DND-41 (cell line): ENCODE results near the gene HDDC3.

Experiments
- EZH2 ChIP-seq: IDR thresholded peaks from 3 replicates; pipeline ENCODE4 v1.6.1; 2012; ENCODE audit warnings: borderline replicate concordance, low read depth, mild to moderate bottlenecking, moderate library complexity, low read length, inconsistent platforms; ENCODE audit not compliant: severe bottlenecking
- TF ChIP-seq, protein P1 (sequence below): IDR thresholded peaks from 2 replicates; pipeline ENCODE4 v1.5.1; 2012; ENCODE audit warnings: borderline replicate concordance, low read length, moderate library complexity, mild to moderate bottlenecking; ENCODE audit not compliant: poor library complexity, severe bottlenecking; ENCODE audit errors: extremely low read depth

DNA sequence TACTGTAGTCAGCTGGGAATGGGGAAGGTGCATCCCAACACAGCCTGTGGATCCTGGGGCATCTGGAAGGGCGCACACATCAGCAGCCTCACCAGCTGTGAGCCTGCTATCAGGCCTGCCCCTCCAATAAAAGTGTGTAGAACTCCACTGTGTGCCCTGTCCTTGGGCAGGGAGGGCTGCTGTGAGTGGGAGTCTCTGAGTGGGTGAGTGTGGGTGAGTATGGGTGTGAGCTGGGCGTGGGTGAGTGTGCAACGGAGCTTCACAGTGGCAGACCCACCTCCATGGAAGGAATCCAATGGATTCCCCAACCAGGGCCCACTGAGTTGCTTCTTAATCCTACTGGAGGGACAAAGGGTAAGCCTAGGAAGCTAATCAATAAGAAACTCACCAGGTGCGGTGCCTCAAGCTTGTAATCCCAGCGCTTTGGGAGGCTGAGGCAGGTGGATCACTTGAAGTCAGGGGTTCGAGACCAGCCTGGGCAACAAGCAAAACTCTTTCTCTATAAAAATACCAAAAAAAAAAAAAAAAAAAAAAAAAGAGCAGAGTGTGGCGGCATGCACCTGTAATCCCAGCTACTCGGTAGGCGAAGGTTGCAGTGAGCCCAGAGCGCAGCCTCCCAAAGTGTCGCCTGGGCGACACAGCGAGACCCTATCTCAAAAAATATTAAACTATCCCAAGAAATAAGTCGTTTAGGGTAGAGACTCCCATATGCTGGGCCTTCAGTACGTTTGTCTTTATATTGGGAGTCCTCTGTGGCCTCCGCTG is 21.8 kb upstream of the HDDC3 start:
- TF ChIP-seq, protein P1, sequence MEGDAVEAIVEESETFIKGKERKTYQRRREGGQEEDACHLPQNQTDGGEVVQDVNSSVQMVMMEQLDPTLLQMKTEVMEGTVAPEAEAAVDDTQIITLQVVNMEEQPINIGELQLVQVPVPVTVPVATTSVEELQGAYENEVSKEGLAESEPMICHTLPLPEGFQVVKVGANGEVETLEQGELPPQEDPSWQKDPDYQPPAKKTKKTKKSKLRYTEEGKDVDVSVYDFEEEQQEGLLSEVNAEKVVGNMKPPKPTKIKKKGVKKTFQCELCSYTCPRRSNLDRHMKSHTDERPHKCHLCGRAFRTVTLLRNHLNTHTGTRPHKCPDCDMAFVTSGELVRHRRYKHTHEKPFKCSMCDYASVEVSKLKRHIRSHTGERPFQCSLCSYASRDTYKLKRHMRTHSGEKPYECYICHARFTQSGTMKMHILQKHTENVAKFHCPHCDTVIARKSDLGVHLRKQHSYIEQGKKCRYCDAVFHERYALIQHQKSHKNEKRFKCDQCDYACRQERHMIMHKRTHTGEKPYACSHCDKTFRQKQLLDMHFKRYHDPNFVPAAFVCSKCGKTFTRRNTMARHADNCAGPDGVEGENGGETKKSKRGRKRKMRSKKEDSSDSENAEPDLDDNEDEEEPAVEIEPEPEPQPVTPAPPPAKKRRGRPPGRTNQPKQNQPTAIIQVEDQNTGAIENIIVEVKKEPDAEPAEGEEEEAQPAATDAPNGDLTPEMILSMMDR = no peak
- TF ChIP-seq EZH2 = no peak
